OCI-LY7 (cell line): ENCODE measurements around the gene SLC5A10. TPM values are rescaled to one million over a fixed set of nuclear protein-coding genes. Genes with fewer than 3 reads are reported as not detected.

Source experiments
- BruUV-seq: library from RNA; stranded (reverse); fragments of 400-500 nt; replicated peaks from 2 replicates; lab custom pipeline; 2021; lab: Mats Ljungman, UMichigan
- CTCF ChIA-PET: fragments of 300-600 bp; sonication (Branson Sonifier 250); formaldehyde crosslinking; loops from one replicate; lab custom pipeline; 2022; ENCODE audit warnings: antibody characterized with exemption; ENCODE audit not compliant: unreplicated experiment; lab: Charles Lee
- POLR2A ChIA-PET: fragments of 300-600 bp; sonication (Branson Sonifier 250); formaldehyde crosslinking; loops from one replicate; lab custom pipeline; 2022; ENCODE audit warnings: antibody characterized with exemption; lab: Charles Lee
- DNase-seq: peaks from one replicate; pipeline ENCODE4 v3.0.0-alpha.2; 2015; ENCODE audit warnings: low spot score
- H2AFZ ChIP-seq: fragments of 200-600 bp; sonication (generic), shearing (Covaris generic); 2 replicates; pipeline ENCODE4 v1.6.1; 2014; ENCODE audit warnings: mild to moderate bottlenecking, antibody characterized with exemption, low read length, moderate library complexity
- H3K27ac ChIP-seq: fragments of 200-600 bp; sonication (generic); 2 replicates; pipeline ENCODE4 v1.5.1; 2014; ENCODE audit warnings: mixed run types, low read depth, mild to moderate bottlenecking, moderate library complexity, low read length, inconsistent platforms; ENCODE audit not compliant: poor library complexity, severe bottlenecking
- H3K36me3 ChIP-seq: fragments of 200-600 bp; sonication (generic); 2 replicates; pipeline ENCODE4 v1.6.1; 2014; ENCODE audit warnings: mild to moderate bottlenecking, antibody characterized with exemption, low read length, moderate library complexity, mixed read lengths; ENCODE audit not compliant: insufficient read depth
- H3K4me1 ChIP-seq: fragments of 200-600 bp; sonication (generic); 2 replicates; pipeline ENCODE4 v1.5.1; 2014; ENCODE audit warnings: mild to moderate bottlenecking, low read length; ENCODE audit not compliant: insufficient read depth, poor library complexity, severe bottlenecking
- H3K4me2 ChIP-seq: fragments of 200-600 bp; sonication (generic); 2 replicates; pipeline ENCODE4 v1.6.1; 2014; ENCODE audit warnings: mild to moderate bottlenecking, low read length
- H3K4me3 ChIP-seq: fragments of 200-600 bp; sonication (generic); 2 replicates; pipeline ENCODE4 v1.5.1; 2014; ENCODE audit warnings: mild to moderate bottlenecking, low read depth, low read length; ENCODE audit not compliant: poor library complexity, severe bottlenecking
- H3K79me2 ChIP-seq: fragments of 200-600 bp; sonication (generic); 2 replicates; pipeline ENCODE4 v1.6.1; 2016; ENCODE audit warnings: low read depth, mild to moderate bottlenecking, low read length, moderate library complexity, mixed read lengths; ENCODE audit not compliant: insufficient read depth
- H3K9me2 ChIP-seq: fragments of 200-600 bp; sonication (generic); 2 replicates; pipeline ENCODE4 v1.6.1; 2016; ENCODE audit warnings: mild to moderate bottlenecking, low read length, mixed read lengths; ENCODE audit not compliant: insufficient read depth
- H3K9me3 ChIP-seq: fragments of 200-600 bp; sonication (generic); 2 replicates; pipeline ENCODE4 v1.6.1; 2014; ENCODE audit warnings: mild to moderate bottlenecking, mixed run types, low read length, mixed read lengths
- H4K20me1 ChIP-seq: fragments of 200-600 bp; sonication (generic); 2 replicates; pipeline ENCODE4 v1.6.1; 2014; ENCODE audit warnings: mild to moderate bottlenecking, antibody characterized with exemption, low read length, moderate library complexity, mixed read lengths; ENCODE audit not compliant: insufficient read depth
- CTCF ChIP-seq: fragments of 200-600 bp; sonication (generic); conservative IDR thresholded peaks from 2 replicates; pipeline ENCODE4 v1.5.1; 2014; ENCODE audit warnings: mild to moderate bottlenecking, antibody characterized with exemption, low read length, moderate library complexity, mixed read lengths
- EZH2phosphoT487 ChIP-seq: fragments of 200-600 bp; sonication (generic); IDR thresholded peaks from 2 replicates; pipeline ENCODE4 v1.6.1; 2018; ENCODE audit warnings: low read depth, borderline replicate concordance, mild to moderate bottlenecking, mixed run types, antibody characterized with exemption, low read length, moderate library complexity, mixed read lengths
- intact Hi-C: fragments of 100-400 bp; cut with micrococcal nuclease; formaldehyde crosslinking; loops from one replicate; pipeline ENCODE4 v1.10.0; 2022; ENCODE audit not compliant: unreplicated experiment
- total RNA-seq, 2 experiments: library from RNA; depleted of rRNA in 1 of 2; stranded (reverse); fragments of >200 nt in 1 of 2; shearing (Covaris generic) in 1 of 2; gene quantifications; 2 replicates each; pipeline ENCODE4 v1.2.3, GENCODE V29; 2014 to 2022

SLC5A10 gene
- total RNA-seq, 2 experiments from 2014 or later, result not detected

- Histone ChIP-seq H3K4me1 (peaks cover 9% of the 10 kb centered on the region), H3K27ac (no peak overlapping the region), H3K4me2 (no peak overlapping the region), H3K79me2 (no peaks in the 10 kb centered on the region), H2AFZ (no peak overlapping the region), H3K4me3 (no peak overlapping the region), H3K9me3 (no peaks in the 10 kb centered on the region), H3K9me2 (no peaks in the 10 kb centered on the region), H3K36me3 (no peaks in the 10 kb centered on the region), H4K20me1 (no peaks in the 10 kb centered on the region)
- ChIA-PET POLR2A (no interaction called here), CTCF (no interaction called here)
- DNase-seq, result no peak
- intact Hi-C loops, result no loop called here
- BruUV-seq, result no TSS peak
- no peak for TF ChIP-seq EZH2phosphoT487
- TF ChIP-seq CTCF, result no peak
These were observed 36.0 kb downstream of the SLC5A10 start for GRCh38 chr17:18987862-18988545.

- intact Hi-C loops, result no loop called here
These were observed 36.7 kb downstream of the SLC5A10 start for GRCh38 chr17:18988546-18989173.

More at GRCh38 chr17:18988546-18989173, 36.7 kb downstream of the SLC5A10 start:
- Histone ChIP-seq H3K9me2 (no peaks in the 10 kb centered on the region), H3K36me3 (no peaks in the 10 kb centered on the region), H3K4me3 (no peak overlapping the region), H3K4me1 (peaks cover 14% of the 10 kb centered on the region), H3K9me3 (no peaks in the 10 kb centered on the region), H3K27ac (no peak overlapping the region), H3K4me2 (no peak overlapping the region), H3K79me2 (no peaks in the 10 kb centered on the region), H2AFZ (no peak overlapping the region), H4K20me1 (no peaks in the 10 kb centered on the region)
- DNase-seq, result no peak
- BruUV-seq, result no TSS peak
- TF ChIP-seq EZH2phosphoT487, result no peak
- no peak for TF ChIP-seq CTCF
- ChIA-PET CTCF (no interaction called here), POLR2A (interaction anchor here (0.6 kb wide), 1 partner anchor 94 kb away, joined by 4 read pairs; no protein-coding TSS in a partner anchor)
